Measurements from ENCODE around the gene MUC5AC. TPM values are rescaled to one million over a fixed set of nuclear protein-coding genes. Genes with fewer than 3 reads are reported as not detected.
"Not testable (repeated sequence)": the region's sequence is repeated elsewhere in the genome, so short reads cannot be mapped to it uniquely, and the experiment has no call there.

MUC5AC gene
- total and polyA plus RNA-seq, 2 of the 13 experiments (the other 11 are each of a cell fraction or from before 2014, with no cell fraction given) = under 0.01 TPM; not detected in 1

GRCh38 chr11:1157341-1157644 lies 460 bp upstream of the MUC5AC start (continued):
- TF ChIP-seq TFDP2 (CRISPR knock-in tag; IDR thresholded peaks at IDR 0.05) = no peak
- TF ChIP-seq ZNF75D (CRISPR knock-in tag; IDR thresholded peaks at IDR 0.05; ENCODE audit: borderline replicate concordance) = no peak
- TF ChIP-seq ZNF737 (CRISPR knock-in tag; IDR thresholded peaks at IDR 0.05; ENCODE audit: borderline replicate concordance) = no peak
- no peak for TF ChIP-seq ZFP82 (CRISPR knock-in tag; IDR thresholded peaks at IDR 0.05; ENCODE audit: borderline replicate concordance)

GRCh38 chr11:1158681-1159487 lies 1.1 kb downstream of the MUC5AC start:
- Histone ChIP-seq H3K79me2 (ENCODE audit: insufficient read depth, low read length) (no peaks in the 10 kb centered on the region), H3K27me3 (ENCODE audit: control insufficient read depth in 1 of 2, insufficient read depth in 2 of 2, low read length in 2 of 2) (peaks cover 24 to 60% of the 10 kb centered on the region in 2 experiments; a peak in 4 of 5 replicates), H2AFZ (ENCODE audit: low read length) (no peak overlapping the region), H3K9me3 (ENCODE audit: low read length) (no peaks in the 10 kb centered on the region), H3K9ac (ENCODE audit: insufficient read depth, low read depth, low read length) (no peak overlapping the region), H3K4me1 (ENCODE audit: insufficient read depth, low read length) (peaks cover 5% of the 10 kb centered on the region), H3K4me2 (ENCODE audit: low read depth, low read length) (no peak overlapping the region), H3K4me3 (replicated peaks in 1 of 3; ENCODE audit: insufficient read depth in 1 of 3, low read depth in 2 of 3, low read length in 3 of 3) (no peak overlapping the region), H4K20me1 (ENCODE audit: insufficient read depth, low read length) (no peaks in the 10 kb centered on the region), H3K27ac (ENCODE audit: extremely low read length, insufficient read depth, low read length) (no peak overlapping the region), H3K36me3 (replicated peaks in 1 of 2; ENCODE audit: control insufficient read depth in 1 of 2, insufficient read depth in 2 of 2, low read length in 2 of 2) (no peaks in the 10 kb centered on the region)
- FAIRE-seq (no peak), ATAC-seq (no peak), DNase-seq (ENCODE audit: low spot score) (no peak)
- 5% methylated on average over 4 of the region's 32 CpGs for WGBS (ENCODE audit: low lambda C conversion rate)
- ChIA-PET CTCF (ENCODE audit: low intra/inter-chr PET ratio, low total read pairs) (no interaction called here), POLR2A (no interaction called here)
- TF ChIP-seq FOSL2 (CRISPR knock-in tag; IDR thresholded peaks at IDR 0.05) (no peak), ZIK1 (CRISPR knock-in tag; IDR thresholded peaks at IDR 0.05; ENCODE audit: borderline replicate concordance, low read depth) (no peak), TEAD3 (CRISPR knock-in tag; optimal IDR thresholded peaks at IDR 0.05; ENCODE audit: borderline replicate concordance) (no peak)
- in situ Hi-C loops (cut with HindIII; ENCODE audit: extremely low pct_ligation_motif_present, low pct_unique_long_range_greater_than_20kb) (no loop called here), intact Hi-C loops (cut with micrococcal nuclease; ENCODE audit: unreplicated experiment) (no loop called here)
- no TSS peak for BruUV-seq (replicated peaks)

- CTCF ChIA-PET (ENCODE audit: low intra/inter-chr PET ratio, low total read pairs); H3K9ac ChIP-seq (ENCODE audit: insufficient read depth, low read depth, low read length); H3K4me1 ChIP-seq (ENCODE audit: insufficient read depth, low read length); H3K9me3 ChIP-seq (ENCODE audit: low read length); H3K79me2 ChIP-seq (ENCODE audit: insufficient read depth, low read length); H3K4me3 ChIP-seq (replicated peaks in 1 of 3; ENCODE audit: insufficient read depth in 1 of 3, low read depth in 2 of 3, low read length in 3 of 3); H3K36me3 ChIP-seq (replicated peaks in 1 of 2; ENCODE audit: control insufficient read depth in 1 of 2, insufficient read depth in 2 of 2, low read length in 2 of 2); BruUV-seq (replicated peaks); H4K20me1 ChIP-seq (ENCODE audit: insufficient read depth, low read length); H3K4me2 ChIP-seq (ENCODE audit: low read depth, low read length); in situ Hi-C loops (cut with HindIII; ENCODE audit: extremely low pct_ligation_motif_present, low pct_unique_long_range_greater_than_20kb); FAIRE-seq; H3K27ac ChIP-seq (ENCODE audit: extremely low read length, insufficient read depth, low read length); H2AFZ ChIP-seq (ENCODE audit: low read length); DNase-seq (ENCODE audit: low spot score); POLR2A ChIA-PET; intact Hi-C loops (cut with micrococcal nuclease; ENCODE audit: unreplicated experiment); ATAC-seq: not testable (repeated sequence)
- peaks cover 25 to 66% of the 10 kb centered on the region in 2 experiments; a peak in 4 of 5 replicates for H3K27me3 ChIP-seq (ENCODE audit: control insufficient read depth in 1 of 2, insufficient read depth in 2 of 2, low read length in 2 of 2)
- 50% methylated on average over 3 of the region's 24 CpGs for WGBS (ENCODE audit: low lambda C conversion rate)
Observed at GRCh38 chr11:1159488-1160220, 1.9 kb downstream of the MUC5AC start.

Data from HepG2 (cell line).